DMS153 (cell line): Measurements from ENCODE around the gene EXOC4.

Experiments
- DNase-seq: peaks from one replicate; lab custom pipeline; 2025; lab: John Stamatoyannopoulos, UW

Gene EXOC4

GRCh38 chr7:133706016-133706415, 453.1 kb downstream of the EXOC4 start:
- no peak for DNase-seq

GRCh38 chr7:133709036-133709880, 456.4 kb downstream of the EXOC4 start:
- DNase-seq: no peak

GRCh38 chr7:133712544-133712943, 459.7 kb downstream of the EXOC4 start:
- DNase-seq: no peak

GRCh38 chr7:133714654-133715053, 461.8 kb downstream of the EXOC4 start:
- no peak for DNase-seq

- no peak for DNase-seq
Measured at GRCh38 chr7:133718131-133718530, 465.3 kb downstream of the EXOC4 start.

GRCh38 chr7:133723044-133723443, 470.2 kb downstream of the EXOC4 start:
- DNase-seq: no peak

DNA sequence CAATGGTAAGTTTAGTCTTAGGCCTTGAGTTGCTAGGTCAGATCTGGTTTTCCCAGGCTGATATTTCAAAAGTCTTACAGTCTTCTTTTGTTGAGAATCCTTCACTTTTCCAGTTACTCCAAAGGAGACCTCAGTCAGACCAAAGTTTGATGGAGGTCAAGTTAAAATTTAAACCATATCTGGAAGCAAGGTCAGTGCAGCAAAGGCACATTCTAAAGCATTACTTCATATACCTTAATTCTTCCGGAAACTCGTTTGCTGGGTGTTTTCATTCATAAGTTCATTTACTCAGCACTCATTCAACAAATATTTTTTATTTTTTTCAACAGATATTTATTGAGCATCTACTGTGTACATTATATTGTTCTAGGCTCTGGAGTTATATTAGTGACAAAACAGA, 471.3 kb downstream of the EXOC4 start:
- no peak for DNase-seq

DNA sequence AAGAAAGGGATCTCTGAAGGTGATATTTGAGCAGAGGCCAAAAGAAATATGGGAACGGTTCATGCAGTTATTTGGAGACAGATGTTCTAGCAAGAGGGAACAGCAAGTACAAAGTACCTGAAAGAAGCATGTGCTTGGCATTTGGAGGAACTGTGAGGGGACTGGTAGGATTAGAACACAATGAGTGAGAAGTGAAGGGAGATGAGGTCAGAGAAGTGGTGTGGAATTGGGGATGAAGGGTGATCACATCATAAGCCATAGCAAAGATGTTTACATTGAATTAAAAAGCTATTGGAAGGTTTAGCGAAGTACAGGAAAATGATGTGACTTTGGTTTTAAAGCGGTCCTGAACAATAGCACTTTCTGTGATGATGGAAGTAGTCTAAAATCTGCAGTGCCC, 471.8 kb downstream of the EXOC4 start:
- DNase-seq: no peak

GRCh38 chr7:133727476-133728214, 474.8 kb downstream of the EXOC4 start:
- no peak for DNase-seq

- DNase-seq: no peak
Measured at GRCh38 chr7:133730360-133730759, 477.5 kb downstream of the EXOC4 start.

DNA sequence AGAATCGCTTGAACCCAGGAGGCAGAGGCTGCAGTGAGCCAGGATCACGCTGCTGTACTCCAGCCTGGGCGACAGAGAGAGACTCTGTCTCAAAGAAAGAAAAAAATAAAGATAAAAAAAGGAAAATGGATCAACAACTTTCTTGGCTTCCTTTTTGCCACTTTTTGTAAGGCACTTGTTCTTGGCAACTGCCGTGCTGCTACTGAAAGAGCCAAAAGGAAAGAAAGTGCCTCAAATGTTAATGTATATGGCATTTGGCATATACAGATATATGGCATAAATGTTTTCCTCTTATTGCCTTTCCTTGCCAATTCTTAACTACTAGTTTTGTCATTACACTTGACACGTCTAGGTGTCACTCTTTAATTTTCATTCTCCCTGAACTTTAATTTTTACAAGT, 480.5 kb downstream of the EXOC4 start:
- DNase-seq: no peak

DNA sequence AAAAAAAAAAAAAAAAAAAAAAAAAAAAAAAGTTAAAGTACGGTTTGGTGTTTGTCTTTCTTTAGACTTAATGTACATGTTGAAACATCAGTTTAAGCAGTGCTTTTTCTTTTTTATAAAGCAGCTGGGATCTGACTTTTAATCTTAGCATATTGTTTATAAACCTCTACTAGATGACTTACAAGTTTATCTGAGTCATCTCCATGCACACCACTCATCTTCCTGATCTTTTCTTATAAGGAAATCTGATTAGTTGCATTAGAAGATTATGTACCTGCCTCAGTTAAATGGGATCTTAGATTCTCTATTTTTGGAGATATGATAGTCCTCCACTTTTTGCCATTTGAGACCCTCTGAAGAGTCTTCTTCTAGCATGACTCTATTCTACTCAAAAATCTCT, 482.3 kb downstream of the EXOC4 start:
- no peak for DNase-seq

- DNase-seq: no peak
Measured at GRCh38 chr7:133739817-133740216, 486.9 kb downstream of the EXOC4 start.

DNA sequence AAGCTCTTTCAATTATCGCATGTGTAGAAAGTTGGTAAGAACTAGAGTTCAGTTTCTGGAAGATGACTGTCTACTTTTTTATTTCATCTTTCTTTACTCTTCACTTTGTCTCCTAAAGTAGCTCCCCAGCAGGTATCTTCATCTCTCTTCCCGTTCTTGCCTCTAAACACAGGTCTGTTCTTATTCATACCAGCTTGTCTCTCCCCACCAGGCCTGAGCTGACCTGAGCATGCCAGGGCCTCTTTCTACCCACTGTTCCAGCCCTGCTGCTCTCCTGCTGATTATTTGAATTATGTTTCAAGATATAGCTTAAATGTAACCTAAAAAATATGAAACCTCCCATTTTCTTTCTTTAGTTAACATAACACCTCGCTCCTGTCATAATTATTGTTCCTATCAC, 488.2 kb downstream of the EXOC4 start:
- no peak for DNase-seq

GRCh38 chr7:133741703-133742102, 488.8 kb downstream of the EXOC4 start:
- DNase-seq: no peak

- no peak for DNase-seq
Measured at GRCh38 chr7:133742709-133743538, 490.0 kb downstream of the EXOC4 start.

GRCh38 chr7:133744451-133744850, 491.6 kb downstream of the EXOC4 start:
- DNase-seq: no peak

- no peak for DNase-seq
Measured at GRCh38 chr7:133746305-133746704, 493.4 kb downstream of the EXOC4 start.

- DNase-seq: no peak
Measured at GRCh38 chr7:133746847-133747246, 494.0 kb downstream of the EXOC4 start.

DNA sequence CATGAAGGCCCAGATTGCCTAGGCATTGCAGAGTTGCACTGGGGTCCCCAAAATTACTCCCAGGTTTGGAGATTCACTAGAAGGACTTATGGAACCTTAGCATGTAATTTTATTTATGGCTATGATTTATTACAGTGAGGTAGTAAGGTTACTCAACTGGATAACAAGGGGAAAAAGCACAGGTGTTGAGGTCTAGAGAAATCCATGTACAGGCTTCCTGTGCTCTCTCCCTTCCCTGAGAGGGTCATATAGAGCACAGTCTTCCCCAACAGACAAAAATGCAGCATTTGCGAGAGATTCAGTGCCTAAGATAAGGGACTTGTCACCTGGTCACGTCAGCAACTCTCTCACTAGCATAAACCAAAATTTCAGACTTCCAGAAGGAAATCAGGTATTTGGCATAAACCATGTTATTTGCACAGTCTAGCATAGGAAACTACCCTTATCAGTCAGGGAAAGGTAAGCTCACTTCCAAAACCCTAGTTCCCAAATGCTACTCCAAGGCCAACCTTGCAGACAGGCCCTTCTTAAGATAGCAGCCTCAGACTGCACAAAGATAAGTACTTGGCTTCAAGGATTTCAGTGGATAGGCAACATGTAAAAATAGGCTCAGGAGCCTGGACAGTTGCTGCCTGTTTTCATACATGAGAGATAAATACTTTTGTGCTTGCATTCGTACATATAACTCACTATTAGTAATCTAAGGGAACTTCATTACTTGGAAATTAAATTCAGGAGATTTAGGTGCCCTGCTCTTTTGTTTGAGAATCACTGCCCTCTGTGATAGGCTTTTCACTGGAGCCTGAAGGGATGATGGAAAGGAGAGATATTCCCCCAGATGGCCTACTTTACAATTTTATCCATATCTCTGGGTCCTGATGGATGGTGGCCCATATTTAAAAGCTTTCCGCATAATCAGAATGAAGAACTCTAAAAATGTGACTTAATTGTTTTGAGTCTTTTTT, 495.8 kb downstream of the EXOC4 start:
- no peak for DNase-seq

GRCh38 chr7:133750287-133750686, 497.4 kb downstream of the EXOC4 start:
- no peak for DNase-seq
